H1 (cell line): ENCODE measurements around the gene DECR2. TPM values are rescaled to one million over a fixed set of nuclear protein-coding genes. Genes with fewer than 3 reads are reported as not detected.
"Not testable (repeated sequence)": the region's sequence is repeated elsewhere in the genome, so short reads cannot be mapped to it uniquely, and the experiment has no call there.

Experiments used
- CTCF ChIA-PET: fragments of 300-600 bp; sonication (Branson Sonifier 250); formaldehyde crosslinking; loops from one replicate; lab custom pipeline; 2021; ENCODE audit not compliant: partially characterized antibody; lab: Charles Lee
- POLR2A ChIA-PET: fragments of 300-600 bp; sonication (Branson Sonifier 250); formaldehyde crosslinking; loops from one replicate; lab custom pipeline; 2021; ENCODE audit warnings: inconsistent platforms; ENCODE audit not compliant: partially characterized antibody; lab: Charles Lee
- DNase-seq, 2 experiments: peaks; one replicate each; pipeline versions ENCODE4 v3.0.0 to v3.0.0-alpha.2; 2010 to 2022; ENCODE audit warnings: low spot score in 2 of 2, low read depth in 1 of 2, mixed read lengths in 1 of 2
- FAIRE-seq: peaks from 2 replicates; lab custom pipeline; 2011; peaks lifted over from hg19 to GRCh38; lab: Jason Lieb, UNC
- H2AFZ ChIP-seq: 2 replicates; pipeline ENCODE4 v1.8.1; 2012; ENCODE audit warnings: low read length, inconsistent platforms
- H2AK5ac ChIP-seq: 2 replicates; pipeline ENCODE4 v1.6.1; 2013; ENCODE audit warnings: low read depth, low read length
- H2BK120ac ChIP-seq: replicated peaks from 2 replicates; pipeline ENCODE3; 2013; ENCODE audit warnings: low read depth, low read length, inconsistent platforms
- H2BK12ac ChIP-seq: 2 replicates; pipeline ENCODE4 v1.6.1; 2013; ENCODE audit warnings: low read depth, low read length
- H2BK15ac ChIP-seq: 2 replicates; pipeline ENCODE4 v1.6.1; 2013; ENCODE audit warnings: low read length
- H2BK20ac ChIP-seq: 2 replicates; pipeline ENCODE4 v1.6.1; 2013; ENCODE audit warnings: low read length
- H2BK5ac ChIP-seq: 2 replicates; pipeline ENCODE4 v1.6.1; 2013; ENCODE audit warnings: low read depth, low read length
- H3K14ac ChIP-seq: 2 replicates; pipeline ENCODE4 v1.6.1; 2013; ENCODE audit warnings: inconsistent platforms; ENCODE audit not compliant: insufficient read length
- H3K18ac ChIP-seq: 2 replicates; pipeline ENCODE4 v1.6.1; 2013; ENCODE audit warnings: low read length; ENCODE audit errors: extremely low read depth
- H3K23ac ChIP-seq: 2 replicates; pipeline ENCODE4 v1.6.1; 2013; ENCODE audit warnings: inconsistent platforms; ENCODE audit not compliant: insufficient read length
- H3K23me2 ChIP-seq: 2 replicates; pipeline ENCODE4 v1.6.1; 2013; ENCODE audit warnings: low read depth, low read length
- H3K27ac ChIP-seq: 2 replicates; pipeline ENCODE4 v1.6.1; 2011; ENCODE audit warnings: low read depth, low read length, inconsistent platforms
- H3K27me3 ChIP-seq, 4 experiments: replicated peaks in 1 of 4; 1 replicate in 1 of 4; 2 replicates in 3 of 4; pipeline versions ENCODE4 v1.6.1 to v1.8.1; 2011 to 2013; ENCODE audit warnings: low read length in 3 of 4, mild to moderate bottlenecking in 3 of 4, inconsistent platforms in 2 of 4, mixed read lengths in 2 of 4, moderate library complexity in 1 of 4; ENCODE audit not compliant: control insufficient read depth in 3 of 4, insufficient read depth in 3 of 4; ENCODE audit errors: extremely low read depth in 1 of 4
- H3K36me3 ChIP-seq, 4 experiments: 2 replicates each; pipeline versions ENCODE4 v1.6.1 to v1.8.1; 2011 to 2013; ENCODE audit warnings: mild to moderate bottlenecking in 4 of 4, low read length in 3 of 4, moderate library complexity in 2 of 4, control low read depth in 1 of 4, inconsistent platforms in 1 of 4; ENCODE audit not compliant: insufficient read depth in 4 of 4, control insufficient read depth in 2 of 4
- H3K4ac ChIP-seq: replicated peaks from 2 replicates; pipeline ENCODE3; 2013; ENCODE audit warnings: low read length, low read depth, mixed read lengths, inconsistent platforms; ENCODE audit not compliant: insufficient read length
- H3K4me1 ChIP-seq, 4 experiments: replicated peaks in 1 of 4; 1 replicate in 1 of 4; 2 replicates in 3 of 4; pipeline versions ENCODE4 v1.6.1 to v1.8.1; 2011 to 2013; ENCODE audit warnings: low read length in 3 of 4, inconsistent platforms in 2 of 4, mixed read lengths in 1 of 4; ENCODE audit not compliant: insufficient read depth in 4 of 4, control insufficient read depth in 3 of 4
- H3K4me2 ChIP-seq, 2 experiments: 2 replicates each; pipeline versions ENCODE4 v1.6.1 to v1.8.1; 2011 to 2013; ENCODE audit warnings: low read depth in 2 of 2, low read length in 2 of 2, control low read depth in 1 of 2, inconsistent platforms in 1 of 2, mild to moderate bottlenecking in 1 of 2; ENCODE audit not compliant: insufficient read depth in 1 of 2
- H3K4me3 ChIP-seq, 4 experiments: fragments of 200-600, 300-600 bp in 1 of 4; sonication (generic), shearing (Covaris generic), sonication (Bioruptor Twin) in 1 of 4; 2 replicates each; pipeline versions ENCODE4 v1.5.1 to v1.8.1; 2011 to 2016; ENCODE audit warnings: low read length in 4 of 4, low read depth in 3 of 4, control low read depth in 2 of 4, inconsistent platforms in 2 of 4, mild to moderate bottlenecking in 2 of 4, mixed read lengths in 1 of 4, moderate library complexity in 1 of 4; ENCODE audit not compliant: insufficient read depth in 2 of 4; ENCODE audit errors: extremely low read depth in 1 of 4
- H3K56ac ChIP-seq: replicated peaks from 2 replicates; pipeline ENCODE3; 2013; ENCODE audit warnings: low read depth, mild to moderate bottlenecking, mixed read lengths, low read length, inconsistent platforms; ENCODE audit not compliant: insufficient read length
- H3K79me1 ChIP-seq: 2 replicates; pipeline ENCODE4 v1.6.1; 2013; ENCODE audit warnings: low read depth, low read length, control low read depth
- H3K79me2 ChIP-seq, 2 experiments: 2 replicates each; pipeline versions ENCODE4 v1.6.1 to v1.8.1; 2012 to 2013; ENCODE audit warnings: low read length in 2 of 2, mild to moderate bottlenecking in 2 of 2, inconsistent platforms in 1 of 2; ENCODE audit not compliant: insufficient read depth in 2 of 2, control insufficient read depth in 1 of 2
- H3K9ac ChIP-seq, 4 experiments: replicated peaks in 1 of 4; 1 replicate in 1 of 4; 2 replicates in 3 of 4; pipeline versions ENCODE4 v1.6.1 to v1.8.1; 2011 to 2013; ENCODE audit warnings: low read depth in 3 of 4, low read length in 3 of 4, control low read depth in 2 of 4, mild to moderate bottlenecking in 2 of 4, moderate library complexity in 2 of 4, inconsistent platforms in 1 of 4; ENCODE audit errors: extremely low read depth in 1 of 4
- H3K9me3 ChIP-seq, 2 experiments: 2 replicates each; pipeline versions ENCODE4 v1.6.1 to v1.8.1; 2012 to 2013; ENCODE audit warnings: mild to moderate bottlenecking in 2 of 2, moderate library complexity in 2 of 2, control low read depth in 1 of 2, inconsistent platforms in 1 of 2, low read depth in 1 of 2, low read length in 1 of 2, mixed read lengths in 1 of 2; ENCODE audit not compliant: insufficient read depth in 2 of 2
- H4K20me1 ChIP-seq, 2 experiments: replicated peaks in 1 of 2; 2 replicates each; pipeline versions ENCODE3 to v1.8.1; 2011 to 2013; ENCODE audit warnings: inconsistent platforms in 2 of 2, low read length in 2 of 2, mild to moderate bottlenecking in 1 of 2; ENCODE audit not compliant: insufficient read depth in 2 of 2, control insufficient read depth in 1 of 2
- H4K5ac ChIP-seq: 2 replicates; pipeline ENCODE4 v1.6.1; 2013; ENCODE audit warnings: low read length, low read depth, mixed read lengths, inconsistent platforms; ENCODE audit not compliant: insufficient read length
- H4K8ac ChIP-seq: 2 replicates; pipeline ENCODE4 v1.8.0; 2013; ENCODE audit warnings: mild to moderate bottlenecking, moderate library complexity, low read length, inconsistent platforms; ENCODE audit not compliant: insufficient read depth; ENCODE audit errors: extremely low read depth
- H4K91ac ChIP-seq: replicated peaks from 2 replicates; pipeline ENCODE3; 2013; ENCODE audit warnings: low read length, mixed read lengths, inconsistent platforms; ENCODE audit not compliant: insufficient read length
- WGBS, 2 experiments: shearing (Covaris generic) in 1 of 2; methylation state at CpG; one replicate each; pipeline versions ENCODE4 v1.1.6 to v1.1.7; 2013 to 2015; ENCODE audit warnings: low lambda C conversion rate in 2 of 2, mixed read lengths in 2 of 2, inconsistent platforms in 1 of 2, low coverage in 1 of 2, missing lambda C conversion rate in 1 of 2; ENCODE audit not compliant: insufficient replicate concordance in 2 of 2, insufficient coverage in 1 of 2, insufficient read length in 1 of 2; ENCODE audit errors: extremely low coverage in 1 of 2, missing lambda C conversion rate in 1 of 2; 5-methylcytosine and 5-hydroxymethylcytosine counted together
- polyA plus RNA-seq, 7 experiments: library from polyadenylated mRNA; depleted of rRNA in 3 of 7; stranded (reverse) in 5 of 7; unstranded in 2 of 7; fragments of >200 nt in 5 of 7; fragments of 200-250 nt in 2 of 7; gene quantifications; 1 replicate in 5 of 7; 2 replicates in 1 of 7; 4 replicates in 1 of 7; pipeline versions ENCODE4 v1.2.1 to v1.2.3, GENCODE V29; 2011 to 2013; ENCODE audit warnings: missing spikeins in 2 of 7, mixed read lengths in 2 of 7
- total RNA-seq: library from RNA; stranded (reverse); fragmentation: NEBNext Ultra II Directional; extraction: Animal tissue kit (Norgen Biotek cat#: 25700); gene quantifications from 2 replicates; pipeline ENCODE4 v1.2.1, GENCODE V29; 2021

The DECR2 gene
- total and polyA plus RNA-seq, 2 of the 8 experiments (the other 6 are each of a cell fraction or from before 2014, with no cell fraction given) = 28.2 to 39.9 TPM

GRCh38 chr16:387761-388666, 13.7 kb upstream of the DECR2 start:
- H3K4ac ChIP-seq, FAIRE-seq, H4K91ac ChIP-seq, H4K5ac ChIP-seq, H3K79me1 ChIP-seq, H3K23ac ChIP-seq, H3K27me3 ChIP-seq, H3K56ac ChIP-seq, H3K36me3 ChIP-seq, H2AK5ac ChIP-seq, H3K9me3 ChIP-seq, H2AFZ ChIP-seq, H3K14ac ChIP-seq, H3K79me2 ChIP-seq, H3K27ac ChIP-seq, H2BK20ac ChIP-seq, H2BK120ac ChIP-seq, H4K20me1 ChIP-seq, H3K23me2 ChIP-seq, H3K9ac ChIP-seq, DNase-seq, H3K4me3 ChIP-seq, H4K8ac ChIP-seq, H3K18ac ChIP-seq, H2BK12ac ChIP-seq, H2BK5ac ChIP-seq, H3K4me2 ChIP-seq: not testable (repeated sequence)
- Histone ChIP-seq H2BK15ac (0 out of 2 replicates have a peak overlapping the region, but pooled peaks have one; percentile 40), H3K4me1 (peaks cover 3 to 11% (median 9%) of the 10 kb centered on the region in 4 experiments)
- ChIA-PET CTCF (interaction anchor here (0.6 to 1.6 kb wide), 7 partner anchors 20 to 294 kb away, joined by 3 to 6 read pairs (median 3); no protein-coding TSS in a partner anchor), POLR2A (interaction anchor here (0.7 to 7.3 kb wide), 4 partner anchors 10 to 1577 kb away, joined by 3 to 67 read pairs (median 4); partner anchors contain the start of genes NME4 and RPS2)
- WGBS, 2 experiments = 90% methylated on average over 20 of the region's 20 CpGs; no CpG with 5 or more reads in 1 of the 2 experiments
